Left ventricle myocardium inferior (tissue), 1 donor: ENCODE results near the gene R3HDM4. TPM values are rescaled to one million over a fixed set of nuclear protein-coding genes. Genes with fewer than 3 reads are reported as not detected.
"Not testable (repeated sequence)": the region's sequence is repeated elsewhere in the genome, so short reads cannot be mapped to it uniquely, and the experiment has no call there.

Experiments
- DNase-seq: peaks from one replicate; pipeline ENCODE4 v3.0.0-alpha.2; 2020
- H3K27ac ChIP-seq: fragments of 200-600 bp; replicated peaks from 2 replicates; pipeline ENCODE4 v1.8.0; 2021
- H3K27me3 ChIP-seq: fragments of 200-600 bp; 2 replicates; pipeline ENCODE4 v1.8.0; 2021; ENCODE audit warnings: low read depth
- H3K36me3 ChIP-seq: fragments of 200-600 bp; 2 replicates; pipeline ENCODE4 v1.8.0; 2021
- H3K4me1 ChIP-seq: fragments of 200-600 bp; 2 replicates; pipeline ENCODE4 v1.8.0; 2021
- H3K4me3 ChIP-seq: fragments of 200-600 bp; 2 replicates; pipeline ENCODE4 v1.8.0; 2021; ENCODE audit warnings: mild to moderate bottlenecking, moderate library complexity
- H3K9me3 ChIP-seq: fragments of 200-600 bp; replicated peaks from 2 replicates; pipeline ENCODE4 v1.8.0; 2021
- intact Hi-C: fragments of 100-400 bp; cut with micrococcal nuclease; formaldehyde crosslinking; loops from one replicate; pipeline ENCODE4 v1.11.0; 2022
- total RNA-seq: library from RNA; stranded (reverse); fragmentation: NEBNext Ultra II Directional; extraction: Animal tissue kit (Norgen Biotek cat#: 25700); gene quantifications from one replicate; pipeline ENCODE4 v1.2.1, GENCODE V29; 2021
- TF ChIP-seq, protein P1 (sequence below): fragments of 200-600 bp; IDR thresholded peaks from 2 replicates; pipeline ENCODE4 v1.8.0; 2021; ENCODE audit warnings: antibody characterized with exemption, mild to moderate bottlenecking, borderline replicate concordance
- donor health status: DM: no; HTN: yes; CAD: no; lungs with severe emphysema.

Gene R3HDM4
- total RNA-seq, 1 donor from 2014 or later = 21.6 TPM

DNA sequence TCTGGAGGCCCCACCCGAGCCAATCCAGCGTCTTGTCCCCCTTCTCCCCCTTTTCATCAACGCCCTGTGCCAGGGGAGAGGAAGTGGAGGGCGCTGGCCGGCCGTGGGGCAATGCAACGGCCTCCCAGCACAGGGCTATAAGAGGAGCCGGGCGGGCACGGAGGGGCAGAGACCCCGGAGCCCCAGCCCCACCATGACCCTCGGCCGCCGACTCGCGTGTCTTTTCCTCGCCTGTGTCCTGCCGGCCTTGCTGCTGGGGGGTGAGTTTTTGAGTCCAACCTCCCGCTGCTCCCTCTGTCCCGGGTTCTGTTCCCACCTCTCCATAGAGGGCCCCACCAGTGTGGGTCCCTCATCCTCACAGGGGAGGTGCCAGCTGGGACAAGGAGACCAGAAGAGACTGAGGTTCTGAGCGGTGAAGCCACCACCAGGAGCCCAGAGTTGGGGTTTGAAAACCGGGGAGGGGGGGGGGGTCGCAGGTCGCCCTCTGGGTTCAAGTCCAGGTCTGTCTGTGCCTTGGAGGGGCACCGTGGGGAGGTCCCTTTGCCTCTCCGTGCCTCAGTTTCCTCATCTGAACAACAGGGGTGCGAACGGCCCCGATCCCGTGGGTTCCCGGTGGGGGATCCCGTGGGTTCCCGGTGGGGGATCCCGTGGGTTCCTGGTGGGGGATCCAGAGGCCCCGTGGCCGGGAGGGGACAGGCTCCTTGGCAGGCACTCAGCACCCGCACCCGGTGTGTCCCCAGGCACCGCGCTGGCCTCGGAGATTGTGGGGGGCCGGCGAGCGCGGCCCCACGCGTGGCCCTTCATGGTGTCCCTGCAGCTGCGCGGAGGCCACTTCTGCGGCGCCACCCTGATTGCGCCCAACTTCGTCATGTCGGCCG, 60.6 kb downstream of the R3HDM4 start, which contains the start of gene ELANE:
TSS of gene ELANE (plus strand) at position 168 of the 878 bp plus-strand sequence. CDS start at position 194, 26 bp downstream.
- intact Hi-C loops = no loop called here
- Histone ChIP-seq H3K27me3 (peaks cover 62% of the 10 kb centered on the region), H3K9me3 (no peaks in the 10 kb centered on the region), H3K4me1 (peaks cover 32% of the 10 kb centered on the region), H3K27ac (peak within 1 kb of the TSS; percentile 80), H3K4me3 (peak within 1 kb of the TSS; percentile 48), H3K36me3 (no peaks in the 10 kb centered on the region)
- DNase-seq = no peak
- TF ChIP-seq, protein P1, sequence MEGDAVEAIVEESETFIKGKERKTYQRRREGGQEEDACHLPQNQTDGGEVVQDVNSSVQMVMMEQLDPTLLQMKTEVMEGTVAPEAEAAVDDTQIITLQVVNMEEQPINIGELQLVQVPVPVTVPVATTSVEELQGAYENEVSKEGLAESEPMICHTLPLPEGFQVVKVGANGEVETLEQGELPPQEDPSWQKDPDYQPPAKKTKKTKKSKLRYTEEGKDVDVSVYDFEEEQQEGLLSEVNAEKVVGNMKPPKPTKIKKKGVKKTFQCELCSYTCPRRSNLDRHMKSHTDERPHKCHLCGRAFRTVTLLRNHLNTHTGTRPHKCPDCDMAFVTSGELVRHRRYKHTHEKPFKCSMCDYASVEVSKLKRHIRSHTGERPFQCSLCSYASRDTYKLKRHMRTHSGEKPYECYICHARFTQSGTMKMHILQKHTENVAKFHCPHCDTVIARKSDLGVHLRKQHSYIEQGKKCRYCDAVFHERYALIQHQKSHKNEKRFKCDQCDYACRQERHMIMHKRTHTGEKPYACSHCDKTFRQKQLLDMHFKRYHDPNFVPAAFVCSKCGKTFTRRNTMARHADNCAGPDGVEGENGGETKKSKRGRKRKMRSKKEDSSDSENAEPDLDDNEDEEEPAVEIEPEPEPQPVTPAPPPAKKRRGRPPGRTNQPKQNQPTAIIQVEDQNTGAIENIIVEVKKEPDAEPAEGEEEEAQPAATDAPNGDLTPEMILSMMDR = no peak

DNA sequence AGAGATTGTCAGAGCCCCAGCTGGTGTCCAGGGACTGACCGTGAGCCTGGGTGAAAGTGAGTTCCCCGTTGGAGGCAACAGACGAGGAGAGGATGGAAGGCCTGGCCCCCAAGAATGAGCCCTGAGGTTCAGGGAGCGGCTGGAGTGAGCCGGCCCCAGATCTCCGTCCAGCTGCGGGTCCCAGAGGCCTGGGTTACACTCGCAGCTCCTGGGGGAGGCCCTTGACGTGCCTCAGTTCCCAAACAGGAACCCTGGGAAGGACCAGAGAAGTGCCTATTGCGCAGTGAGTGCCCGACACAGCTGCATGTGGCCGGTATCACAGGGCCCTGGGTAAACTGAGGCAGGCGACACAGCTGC, 62.1 kb downstream of the R3HDM4 start:
- Histone ChIP-seq H3K4me3 (peak overlapping the region; percentile 48), H3K4me1 (peaks cover 32% of the 10 kb centered on the region), H3K27ac (peak overlapping the region; percentile 80), H3K36me3 (no peaks in the 10 kb centered on the region), H3K27me3 (peaks cover 75% of the 10 kb centered on the region), H3K9me3 (no peaks in the 10 kb centered on the region)
- DNase-seq = no peak
- TF ChIP-seq, protein P1 = no peak
- intact Hi-C loops = no loop called here

DNA sequence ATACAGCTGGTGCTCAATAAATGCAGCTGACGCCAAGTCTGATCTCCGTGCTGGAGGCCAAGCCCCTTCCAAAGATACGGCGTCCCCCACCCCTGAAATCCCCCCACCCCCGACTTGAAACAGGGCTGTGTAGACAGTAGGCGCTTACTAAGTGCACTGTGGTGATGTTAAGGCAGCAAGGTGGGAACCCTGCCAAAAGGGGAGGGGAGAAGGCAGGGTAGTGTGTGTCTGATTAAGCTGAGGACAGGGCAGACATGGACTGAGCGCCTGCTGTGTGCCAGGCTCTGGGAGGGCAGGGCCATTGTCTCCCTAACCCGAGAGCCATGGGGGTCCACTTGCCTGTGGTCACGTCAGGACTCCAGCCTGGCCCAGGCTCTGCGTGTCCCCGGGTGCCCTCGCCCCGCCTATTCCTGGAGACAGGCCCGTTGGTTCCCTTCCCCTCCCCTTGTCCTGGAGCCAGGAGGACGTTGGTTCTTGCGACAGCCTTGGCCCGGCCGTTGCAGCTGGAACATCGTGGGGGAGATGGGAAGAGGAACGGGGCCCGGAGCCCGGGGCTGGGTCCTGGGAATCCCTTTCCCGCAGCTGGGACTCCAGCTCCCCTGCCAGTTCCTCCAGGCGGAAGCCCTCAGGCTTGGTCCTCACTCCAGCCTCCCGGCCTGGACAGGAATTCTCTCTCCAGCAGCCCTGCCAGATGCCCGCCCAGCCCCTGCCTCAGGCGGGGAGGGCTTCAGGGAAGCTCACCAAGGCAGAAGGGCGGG, 62.6 kb downstream of the R3HDM4 start:
- no peaks in the 10 kb centered on the region for H3K9me3 ChIP-seq
- peaks cover 32% of the 10 kb centered on the region for H3K4me1 ChIP-seq
- intact Hi-C loops = no loop called here
- TF ChIP-seq, protein P1 = no peak
- H3K27me3 ChIP-seq = peaks cover 75% of the 10 kb centered on the region
- no peaks in the 10 kb centered on the region for H3K36me3 ChIP-seq
- peak overlapping the region; percentile 80 for H3K27ac ChIP-seq
- H3K4me3 ChIP-seq = peak overlapping the region; percentile 48
- peak; percentile 93 for DNase-seq

DNA sequence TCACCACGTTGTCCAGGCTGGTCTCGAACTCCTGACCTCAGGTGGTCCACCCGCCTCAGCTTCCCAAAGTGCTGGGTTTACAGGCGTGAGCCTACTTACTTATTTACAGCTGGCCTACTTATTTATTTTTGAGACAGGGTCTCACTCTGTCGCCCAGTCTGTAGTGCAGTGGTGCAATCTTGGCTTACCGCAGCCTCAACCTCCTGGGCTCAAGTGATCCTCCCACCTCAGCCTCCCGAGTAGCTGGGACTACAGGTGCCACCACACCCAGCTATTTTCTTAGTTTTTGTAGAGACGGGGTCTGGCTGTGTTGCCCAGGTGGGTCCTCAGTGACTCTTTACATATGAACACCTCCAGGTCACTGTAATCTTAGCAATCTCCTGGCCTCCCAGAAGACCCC, 63.8 kb downstream of the R3HDM4 start:
- Histone ChIP-seq H3K27ac (peak overlapping the region; percentile 63), H3K27me3 (peaks cover 74% of the 10 kb centered on the region), H3K4me1 (peaks cover 32% of the 10 kb centered on the region)
- H3K36me3 ChIP-seq, intact Hi-C loops, H3K9me3 ChIP-seq, DNase-seq, H3K4me3 ChIP-seq: not testable (repeated sequence)

DNA sequence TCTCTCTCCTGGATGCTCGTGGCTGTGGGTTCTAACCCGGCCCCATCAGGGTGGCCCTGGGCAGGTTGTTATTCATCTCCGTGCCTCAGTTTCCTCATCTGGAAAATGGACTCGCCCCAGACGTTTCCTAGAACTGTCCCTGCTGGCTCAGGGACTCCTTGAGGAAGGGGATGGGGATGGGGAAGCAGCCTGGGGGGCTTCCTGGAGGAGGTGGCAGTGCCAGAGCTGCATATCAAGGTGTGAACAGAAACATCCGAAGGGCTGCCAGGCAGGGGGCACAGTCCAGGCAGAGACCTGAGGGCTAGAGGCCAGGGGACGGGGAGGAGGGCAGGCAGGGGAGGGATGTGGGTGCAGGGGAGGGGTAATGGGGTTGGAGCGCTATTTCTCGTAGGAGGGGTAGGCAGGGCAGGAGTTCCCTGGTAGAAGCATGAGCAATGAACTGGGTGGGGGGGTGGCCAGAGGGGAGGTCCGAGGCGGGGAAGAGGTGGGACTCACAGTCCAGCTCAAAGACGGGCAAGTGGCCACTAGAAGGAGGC, 64.6 kb downstream of the R3HDM4 start:
- peak overlapping the region; percentile 63 for H3K27ac ChIP-seq
- peaks cover 37% of the 10 kb centered on the region for H3K4me1 ChIP-seq
- TF ChIP-seq, protein P1 = no peak
- no peaks in the 10 kb centered on the region for H3K36me3 ChIP-seq
- intact Hi-C loops = no loop called here
- no peak for DNase-seq
- H3K27me3 ChIP-seq = peaks cover 77% of the 10 kb centered on the region
- H3K4me3 ChIP-seq = no peak overlapping the region
- no peaks in the 10 kb centered on the region for H3K9me3 ChIP-seq

Other genes with a start within 250 kb of the R3HDM4 start
- 56.1 TPM for gene FSTL3, start 236.8 kb downstream of the R3HDM4 start, total RNA-seq
- not detected for gene PRSS57, start 217.8 kb downstream of the R3HDM4 start, total RNA-seq
- 26.8 TPM for gene PALM, start 204.3 kb downstream of the R3HDM4 start, total RNA-seq
- not detected for gene MISP, start 162.1 kb downstream of the R3HDM4 start, total RNA-seq
- gene PTBP1, start 115.8 kb downstream of the R3HDM4 start, total RNA-seq = 55.6 TPM
- gene PLPPR3, start 91.3 kb downstream of the R3HDM4 start, total RNA-seq = not detected
- gene AZU1, start 85.4 kb downstream of the R3HDM4 start, total RNA-seq = not detected
- not detected for gene PRTN3, start 72.2 kb downstream of the R3HDM4 start, total RNA-seq
- gene ELANE, start 60.9 kb downstream of the R3HDM4 start, total RNA-seq = 0.58 TPM
- gene CFD, start 53.6 kb downstream of the R3HDM4 start, total RNA-seq = 200 TPM
- 19.4 TPM for gene MED16, start 20.0 kb downstream of the R3HDM4 start, total RNA-seq
- gene RNU6-9, start 19.7 kb downstream of the R3HDM4 start, total RNA-seq = not detected
- not detected for gene KISS1R, start 4.1 kb upstream of the R3HDM4 start, total RNA-seq
- 4.8 TPM for gene ARID3A, start 12.8 kb upstream of the R3HDM4 start, total RNA-seq
- gene WDR18, start 71.1 kb upstream of the R3HDM4 start, total RNA-seq = 19.4 TPM
- not detected for gene GRIN3B, start 87.2 kb upstream of the R3HDM4 start, total RNA-seq
- gene TMEM259, start 107.9 kb upstream of the R3HDM4 start, total RNA-seq = 119 TPM
- gene RNU6-2, start 108.3 kb upstream of the R3HDM4 start, total RNA-seq = not detected
- 45.6 TPM for gene CNN2, start 113.4 kb upstream of the R3HDM4 start, total RNA-seq
- gene ABCA7, start 126.9 kb upstream of the R3HDM4 start, total RNA-seq = 9.3 TPM
- gene ARHGAP45, start 153.9 kb upstream of the R3HDM4 start, total RNA-seq = 4.8 TPM
- 140 TPM for gene POLR2E, start 182.2 kb upstream of the R3HDM4 start, total RNA-seq
- gene GPX4, start 190.8 kb upstream of the R3HDM4 start, total RNA-seq = 327 TPM